ENCODE results near the gene GPC5.

GRCh38 chr13:92270990-92271389, 872.6 kb downstream of the GPC5 start:
- TF ChIP-seq EZH2 (IDR thresholded peaks at IDR 0.05; ENCODE audit: borderline replicate concordance, low read depth, low read length, poor library complexity, severe bottlenecking) = no peak
- TF ChIP-seq CTCF (conservative IDR thresholded peaks at IDR 0.05; ENCODE audit: low read depth, low read length) = no peak

Data from A673 (cell line).